ENCODE measurements around the gene SEZ6L2. TPM values are rescaled to one million over a fixed set of nuclear protein-coding genes. Genes with fewer than 3 reads are reported as not detected.

The SEZ6L2 gene
- total and polyA plus RNA-seq, 9 of the 15 experiments (the other 6 are each of a cell fraction or from before 2014, with no cell fraction given), result 0.10 to 2.1 (median 0.72) TPM

- TF ChIP-seq ZKSCAN8 (CRISPR knock-in tag; IDR thresholded peaks at IDR 0.05), result 0 out of 2 replicates have a peak, but pooled peaks have one; percentile 4
- TF ChIP-seq MYBL2 (IDR thresholded peaks at IDR 0.05; ENCODE audit: low read depth), result no peak
- TF ChIP-seq MYBL2 (CRISPR knock-in tag; IDR thresholded peaks at IDR 0.05; ENCODE audit: borderline replicate concordance), result no peak
- TF ChIP-seq LEF1 (IDR thresholded peaks at IDR 0.05), result peak; percentile 81
- TF ChIP-seq CREM (IDR thresholded peaks at IDR 0.05; ENCODE audit: low read depth), result peak; percentile 62
- TF ChIP-seq ZNF311 (CRISPR knock-in tag; IDR thresholded peaks at IDR 0.05), result no peak
- TF ChIP-seq SOX6 (IDR thresholded peaks at IDR 0.05), result no peak
- TF ChIP-seq SMARCA4 (IDR thresholded peaks at IDR 0.05), result peak; percentile 28
- TF ChIP-seq ELF4 (CRISPR knock-in tag; IDR thresholded peaks at IDR 0.05), result peak; percentile 71; the same call in 1 of the 2 replicates
- no peak for TF ChIP-seq MCM2 (IDR thresholded peaks at IDR 0.05; ENCODE audit: low read depth)
- TF ChIP-seq HDAC2 (IDR thresholded peaks at IDR 0.05), result no peak
- no peak for TF ChIP-seq SNAPC5 (CRISPR knock-in tag; IDR thresholded peaks at IDR 0.05)
- no peak for TF ChIP-seq PHF21A (IDR thresholded peaks at IDR 0.05; ENCODE audit: borderline replicate concordance, low read depth)
- TF ChIP-seq HDAC1 (IDR thresholded peaks at IDR 0.05), result peak in 1 of 2 experiments; percentile 60; a peak in 2 of 4 replicates
- peak; percentile 37; the same call in 1 of the 2 replicates for TF ChIP-seq C11orf30 (IDR thresholded peaks at IDR 0.05; ENCODE audit: low read depth)
- no peak; the same call in 1 of the 2 replicates for TF ChIP-seq KLF1 (tag; IDR thresholded peaks at IDR 0.05)
- TF ChIP-seq, protein P1, sequence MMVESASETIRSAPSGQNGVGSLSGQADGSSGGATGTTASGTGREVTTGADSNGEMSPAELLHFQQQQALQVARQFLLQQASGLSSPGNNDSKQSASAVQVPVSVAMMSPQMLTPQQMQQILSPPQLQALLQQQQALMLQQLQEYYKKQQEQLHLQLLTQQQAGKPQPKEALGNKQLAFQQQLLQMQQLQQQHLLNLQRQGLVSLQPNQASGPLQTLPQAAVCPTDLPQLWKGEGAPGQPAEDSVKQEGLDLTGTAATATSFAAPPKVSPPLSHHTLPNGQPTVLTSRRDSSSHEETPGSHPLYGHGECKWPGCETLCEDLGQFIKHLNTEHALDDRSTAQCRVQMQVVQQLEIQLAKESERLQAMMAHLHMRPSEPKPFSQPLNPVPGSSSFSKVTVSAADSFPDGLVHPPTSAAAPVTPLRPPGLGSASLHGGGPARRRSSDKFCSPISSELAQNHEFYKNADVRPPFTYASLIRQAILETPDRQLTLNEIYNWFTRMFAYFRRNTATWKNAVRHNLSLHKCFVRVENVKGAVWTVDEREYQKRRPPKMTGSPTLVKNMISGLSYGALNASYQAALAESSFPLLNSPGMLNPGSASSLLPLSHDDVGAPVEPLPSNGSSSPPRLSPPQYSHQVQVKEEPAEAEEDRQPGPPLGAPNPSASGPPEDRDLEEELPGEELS (CRISPR knock-in tag; IDR thresholded peaks at IDR 0.05; ENCODE audit: borderline replicate concordance), result 0 out of 2 replicates have a peak, but pooled peaks have one; percentile 64
- no peak for TF ChIP-seq PYGO2 (tag; IDR thresholded peaks at IDR 0.05)
- peak; percentile 85 for TF ChIP-seq HDGF (IDR thresholded peaks at IDR 0.05)
- TF ChIP-seq, protein P2, sequence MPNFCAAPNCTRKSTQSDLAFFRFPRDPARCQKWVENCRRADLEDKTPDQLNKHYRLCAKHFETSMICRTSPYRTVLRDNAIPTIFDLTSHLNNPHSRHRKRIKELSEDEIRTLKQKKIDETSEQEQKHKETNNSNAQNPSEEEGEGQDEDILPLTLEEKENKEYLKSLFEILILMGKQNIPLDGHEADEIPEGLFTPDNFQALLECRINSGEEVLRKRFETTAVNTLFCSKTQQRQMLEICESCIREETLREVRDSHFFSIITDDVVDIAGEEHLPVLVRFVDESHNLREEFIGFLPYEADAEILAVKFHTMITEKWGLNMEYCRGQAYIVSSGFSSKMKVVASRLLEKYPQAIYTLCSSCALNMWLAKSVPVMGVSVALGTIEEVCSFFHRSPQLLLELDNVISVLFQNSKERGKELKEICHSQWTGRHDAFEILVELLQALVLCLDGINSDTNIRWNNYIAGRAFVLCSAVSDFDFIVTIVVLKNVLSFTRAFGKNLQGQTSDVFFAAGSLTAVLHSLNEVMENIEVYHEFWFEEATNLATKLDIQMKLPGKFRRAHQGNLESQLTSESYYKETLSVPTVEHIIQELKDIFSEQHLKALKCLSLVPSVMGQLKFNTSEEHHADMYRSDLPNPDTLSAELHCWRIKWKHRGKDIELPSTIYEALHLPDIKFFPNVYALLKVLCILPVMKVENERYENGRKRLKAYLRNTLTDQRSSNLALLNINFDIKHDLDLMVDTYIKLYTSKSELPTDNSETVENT (CRISPR knock-in tag; IDR thresholded peaks at IDR 0.05), result no peak
- no peak for TF ChIP-seq BRD9 (IDR thresholded peaks at IDR 0.05; ENCODE audit: low read depth, partially characterized antibody)
- TF ChIP-seq, protein P3, sequence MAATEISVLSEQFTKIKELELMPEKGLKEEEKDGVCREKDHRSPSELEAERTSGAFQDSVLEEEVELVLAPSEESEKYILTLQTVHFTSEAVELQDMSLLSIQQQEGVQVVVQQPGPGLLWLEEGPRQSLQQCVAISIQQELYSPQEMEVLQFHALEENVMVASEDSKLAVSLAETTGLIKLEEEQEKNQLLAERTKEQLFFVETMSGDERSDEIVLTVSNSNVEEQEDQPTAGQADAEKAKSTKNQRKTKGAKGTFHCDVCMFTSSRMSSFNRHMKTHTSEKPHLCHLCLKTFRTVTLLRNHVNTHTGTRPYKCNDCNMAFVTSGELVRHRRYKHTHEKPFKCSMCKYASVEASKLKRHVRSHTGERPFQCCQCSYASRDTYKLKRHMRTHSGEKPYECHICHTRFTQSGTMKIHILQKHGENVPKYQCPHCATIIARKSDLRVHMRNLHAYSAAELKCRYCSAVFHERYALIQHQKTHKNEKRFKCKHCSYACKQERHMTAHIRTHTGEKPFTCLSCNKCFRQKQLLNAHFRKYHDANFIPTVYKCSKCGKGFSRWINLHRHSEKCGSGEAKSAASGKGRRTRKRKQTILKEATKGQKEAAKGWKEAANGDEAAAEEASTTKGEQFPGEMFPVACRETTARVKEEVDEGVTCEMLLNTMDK (IDR thresholded peaks at IDR 0.05; ENCODE audit: borderline replicate concordance, insufficient read depth, low read depth, low read length, poor library complexity, severe bottlenecking), result no peak
- no peak for TF ChIP-seq PHB2 (IDR thresholded peaks at IDR 0.05; ENCODE audit: low read depth)
These were observed 44.8 kb upstream of the SEZ6L2 start (continued) for GRCh38 chr16:29943846-29944799.

All from K562 (cell line).